Fibroblast of mammary gland (primary cell): Measurements from ENCODE around the gene NEDD4L.

Source experiments
- DNase-seq: peaks from one replicate; pipeline ENCODE4 v3.0.0-alpha.2; 2010; ENCODE audit warnings: low read depth
- H3K4me3 ChIP-seq: 2 replicates; pipeline ENCODE4 v1.5.1; 2011; ENCODE audit warnings: low read depth, mild to moderate bottlenecking, low read length, moderate library complexity; ENCODE audit not compliant: control insufficient read depth
- CTCF ChIP-seq: conservative IDR thresholded peaks from 2 replicates; pipeline ENCODE4 v1.5.1; 2011; ENCODE audit warnings: low read depth, low read length, inconsistent platforms; ENCODE audit not compliant: control insufficient read depth, insufficient read depth

NEDD4L gene

GRCh38 chr18:58241877-58242276 lies 197.9 kb downstream of the NEDD4L start:
- no peak overlapping the region for H3K4me3 ChIP-seq
- DNase-seq, result peak; percentile 99
- TF ChIP-seq CTCF, result no peak

- no peak for TF ChIP-seq CTCF
- no peak overlapping the region for H3K4me3 ChIP-seq
- no peak for DNase-seq
Observed at GRCh38 chr18:58242435-58242834, 198.4 kb downstream of the NEDD4L start.

GRCh38 chr18:58242968-58243367 lies 198.9 kb downstream of the NEDD4L start:
- DNase-seq, result no peak
- no peak for TF ChIP-seq CTCF
- H3K4me3 ChIP-seq, result no peak overlapping the region

GRCh38 chr18:58243401-58243800 lies 199.4 kb downstream of the NEDD4L start:
- no peak overlapping the region for H3K4me3 ChIP-seq
- no peak for DNase-seq
- no peak for TF ChIP-seq CTCF

- no peak for TF ChIP-seq CTCF
- H3K4me3 ChIP-seq, result no peak overlapping the region
- no peak for DNase-seq
Observed at GRCh38 chr18:58247363-58247834, 203.4 kb downstream of the NEDD4L start.

- DNase-seq, result peak; percentile 57
- no peak overlapping the region for H3K4me3 ChIP-seq
- TF ChIP-seq CTCF, result no peak
Observed at GRCh38 chr18:58249712-58250111, 205.7 kb downstream of the NEDD4L start.

GRCh38 chr18:58251416-58251815 lies 207.4 kb downstream of the NEDD4L start:
- no peak for DNase-seq
- no peak overlapping the region for H3K4me3 ChIP-seq
- no peak for TF ChIP-seq CTCF
